Endothelial cell of umbilical vein (primary cell): ENCODE measurements around the gene SLC4A4. TPM values are rescaled to one million over a fixed set of nuclear protein-coding genes. Genes with fewer than 3 reads are reported as not detected.
"Not testable (repeated sequence)": the region's sequence is repeated elsewhere in the genome, so short reads cannot be mapped to it uniquely, and the experiment has no call there.

Source experiments
- BruUV-seq: library from RNA; stranded (reverse); fragments of 400-500 nt; replicated peaks from 2 replicates; lab custom pipeline; 2021; lab: Mats Ljungman, UMichigan
- CTCF ChIA-PET: fragments of 300-600, 350-600 bp; sonication (Branson Sonifier 250); formaldehyde crosslinking; loops from one replicate; lab custom pipeline; 2021; ENCODE audit warnings: antibody characterized with exemption, inconsistent platforms; lab: Charles Lee
- POLR2A ChIA-PET: fragments of 300-600, 350-600 bp; sonication (Branson Sonifier 250); formaldehyde crosslinking; loops from one replicate; lab custom pipeline; 2021; ENCODE audit warnings: antibody characterized with exemption, inconsistent platforms; lab: Charles Lee
- DNase-seq: peaks from one replicate; pipeline ENCODE4 v3.0.0-alpha.2; 2011; ENCODE audit warnings: low read depth, low spot score
- FAIRE-seq: peaks from 2 replicates; lab custom pipeline; 2011; peaks lifted over from hg19 to GRCh38; lab: Jason Lieb, UNC
- H2AFZ ChIP-seq: 2 replicates; pipeline ENCODE4 v1.6.0; 2012; ENCODE audit warnings: low read depth, low read length, control low read depth, inconsistent platforms
- H3K27ac ChIP-seq: 2 replicates; pipeline ENCODE4 v1.5.1; 2011; ENCODE audit warnings: low read depth, mild to moderate bottlenecking, control low read depth, low read length, moderate library complexity; ENCODE audit not compliant: insufficient read depth
- H3K27me3 ChIP-seq, 2 experiments: 2 replicates each; pipeline versions ENCODE4 v1.6.0 to v1.6.1; 2011; ENCODE audit warnings: low read length in 2 of 2, mixed read lengths in 1 of 2; ENCODE audit not compliant: control insufficient read depth in 2 of 2, insufficient read depth in 2 of 2
- H3K36me3 ChIP-seq, 2 experiments: 2 replicates in 1 of 2; 3 replicates in 1 of 2; pipeline ENCODE4 v1.5.1; 2011; ENCODE audit warnings: low read length in 2 of 2, mild to moderate bottlenecking in 1 of 2, moderate library complexity in 1 of 2; ENCODE audit not compliant: control insufficient read depth in 2 of 2, insufficient read depth in 2 of 2; ENCODE audit errors: extremely low read depth in 1 of 2
- H3K4me1 ChIP-seq: 3 replicates; pipeline ENCODE4 v1.5.1; 2011; ENCODE audit warnings: mild to moderate bottlenecking, low read length; ENCODE audit not compliant: control insufficient read depth, insufficient read depth; ENCODE audit errors: extremely low read depth
- H3K4me2 ChIP-seq: 2 replicates; pipeline ENCODE4 v1.6.1; 2011; ENCODE audit warnings: low read length, control low read depth, mixed read lengths; ENCODE audit not compliant: insufficient read depth
- H3K4me3 ChIP-seq, 3 experiments: fragments of 200-600 bp in 1 of 3; sonication (generic), shearing (Covaris generic) in 1 of 3; replicated peaks in 1 of 3; 2 replicates each; pipeline ENCODE4 v1.5.1; 2011 to 2016; ENCODE audit warnings: control low read depth in 3 of 3, low read length in 3 of 3, mild to moderate bottlenecking in 2 of 3, inconsistent platforms in 1 of 3, low read depth in 1 of 3, moderate library complexity in 1 of 3; ENCODE audit not compliant: insufficient read depth in 1 of 3
- H3K79me2 ChIP-seq: 2 replicates; pipeline ENCODE4 v1.6.0; 2012; ENCODE audit warnings: low read length, inconsistent platforms; ENCODE audit not compliant: control insufficient read depth, insufficient read depth
- H3K9ac ChIP-seq: replicated peaks from 2 replicates; pipeline ENCODE3; 2011; ENCODE audit warnings: low read length, control low read depth; ENCODE audit not compliant: insufficient read depth; ENCODE audit errors: extremely low read depth
- H3K9me1 ChIP-seq: replicated peaks from 3 replicates; pipeline ENCODE4 v1.6.0; 2011; ENCODE audit warnings: mild to moderate bottlenecking, low read length; ENCODE audit not compliant: control insufficient read depth, insufficient read depth; ENCODE audit errors: extremely low read depth
- H3K9me3 ChIP-seq: replicated peaks from 2 replicates; pipeline ENCODE4 v1.5.1; 2012; ENCODE audit warnings: low read length, inconsistent platforms; ENCODE audit not compliant: control insufficient read depth, insufficient read depth
- H4K20me1 ChIP-seq: replicated peaks from 2 replicates; pipeline ENCODE3; 2011; ENCODE audit warnings: mild to moderate bottlenecking, low read length; ENCODE audit not compliant: control insufficient read depth, insufficient read depth; ENCODE audit errors: extremely low read depth
- EZH2 ChIP-seq: IDR thresholded peaks from 2 replicates; pipeline ENCODE4 v1.6.1; 2012; ENCODE audit warnings: borderline replicate concordance, low read depth, mild to moderate bottlenecking, moderate library complexity, low read length, inconsistent platforms; ENCODE audit not compliant: severe bottlenecking
- GATA2 ChIP-seq: IDR thresholded peaks from 2 replicates; pipeline ENCODE4 v1.7.0; 2011; ENCODE audit warnings: low read depth, mild to moderate bottlenecking, moderate library complexity, mixed read lengths, low read length; ENCODE audit not compliant: insufficient read length, insufficient read depth
- JUN ChIP-seq: IDR thresholded peaks from 2 replicates; pipeline ENCODE4 v1.6.1; 2011; ENCODE audit warnings: borderline replicate concordance, low read depth; ENCODE audit not compliant: insufficient read length, insufficient read depth
- MYC ChIP-seq: IDR thresholded peaks from one replicate; pipeline ENCODE4 v1.6.1; 2011; ENCODE audit warnings: mild to moderate bottlenecking, low read depth, low read length
- POLR2A ChIP-seq: IDR thresholded peaks from 2 replicates; pipeline ENCODE4 v1.6.1; 2012; ENCODE audit warnings: low read depth, mild to moderate bottlenecking, control low read depth, low read length
- POLR2AphosphoS5 ChIP-seq: IDR thresholded peaks from 2 replicates; pipeline ENCODE4 v1.6.1; 2012; ENCODE audit warnings: low read depth, mild to moderate bottlenecking, control low read depth, low read length, moderate library complexity; ENCODE audit not compliant: insufficient read depth
- dilution Hi-C: fragments of 300-500 bp; cut with MboI; formaldehyde crosslinking; loops from one replicate; pipeline ENCODE4 v1.15.0; 2019; ENCODE audit warnings: low sequenced_read_pairs; ENCODE audit not compliant: extremely low pct_ligation_motif_present
- intact Hi-C: fragments of 100-400 bp; cut with micrococcal nuclease; formaldehyde crosslinking; loops from one replicate; pipeline ENCODE4 v1.10.0; 2022
- polyA plus RNA-seq, 4 experiments: library from polyadenylated mRNA; depleted of rRNA in 3 of 4; stranded (reverse) in 3 of 4; unstranded in 1 of 4; fragments of >200 nt; gene quantifications; 2 replicates each; pipeline versions ENCODE4 v1.2.1 to v1.2.3, GENCODE V29; 2011 to 2012; ENCODE audit warnings: missing spikeins in 1 of 4
- total RNA-seq: library from RNA; stranded (reverse); gene quantifications from 2 replicates; pipeline ENCODE4 v1.2.3, GENCODE V29; 2021
- TF ChIP-seq, protein P1 (sequence below): IDR thresholded peaks from 2 replicates; pipeline ENCODE4 v1.6.1; 2011; ENCODE audit not compliant: insufficient read depth, insufficient read length

The SLC4A4 gene
- total and polyA plus RNA-seq, 2 donors (not counting 3 experiments of a cell fraction or from before 2014, with no cell fraction given) = not detected

DNA sequence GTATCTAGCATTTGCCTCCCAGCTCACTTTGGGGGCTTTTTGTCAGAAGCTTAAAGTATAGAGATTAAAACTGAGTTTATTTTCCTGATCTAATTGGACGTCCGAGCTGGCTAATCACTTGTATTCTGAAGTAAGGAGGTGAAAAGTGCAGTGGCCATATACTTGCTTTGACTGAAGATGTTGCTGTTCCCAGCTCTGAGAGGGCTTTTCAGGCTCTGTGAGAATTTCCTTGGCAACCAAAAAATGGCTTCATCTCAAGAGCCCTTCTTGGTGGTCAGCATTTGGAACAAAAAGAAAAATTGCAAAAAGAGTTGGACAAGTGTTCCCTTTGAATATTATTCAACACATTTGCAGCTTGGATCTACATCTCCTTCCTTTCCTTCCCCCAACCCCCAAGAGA lies 67.0 kb downstream of the SLC4A4 start:
- no peaks in the 10 kb centered on the region for H3K79me2 ChIP-seq
- H3K4me2 ChIP-seq = no peak overlapping the region
- no peaks in the 10 kb centered on the region for H3K27me3 ChIP-seq
- no peaks in the 10 kb centered on the region for H4K20me1 ChIP-seq
- TF ChIP-seq GATA2 (no peak), MYC (no peak), POLR2AphosphoS5 (no peak), JUN (no peak), POLR2A (no peak), EZH2 (no peak)
- TF ChIP-seq, protein P1, sequence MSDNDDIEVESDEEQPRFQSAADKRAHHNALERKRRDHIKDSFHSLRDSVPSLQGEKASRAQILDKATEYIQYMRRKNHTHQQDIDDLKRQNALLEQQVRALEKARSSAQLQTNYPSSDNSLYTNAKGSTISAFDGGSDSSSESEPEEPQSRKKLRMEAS = no peak
- no peak overlapping the region for H2AFZ ChIP-seq
- no peak overlapping the region for H3K27ac ChIP-seq
- no peak overlapping the region for H3K9ac ChIP-seq
- H3K9me1 ChIP-seq = no peaks in the 10 kb centered on the region
- ChIA-PET POLR2A (no interaction called here), CTCF (no interaction called here)
- BruUV-seq = no TSS peak
- dilution Hi-C loops (no loop called here), intact Hi-C loops (no loop called here)
- DNase-seq (no peak), FAIRE-seq (no peak)
- H3K36me3 ChIP-seq = no peaks in the 10 kb centered on the region
- no peaks in the 10 kb centered on the region for H3K9me3 ChIP-seq
- no peak overlapping the region for H3K4me3 ChIP-seq
- no peaks in the 10 kb centered on the region for H3K4me1 ChIP-seq

DNA sequence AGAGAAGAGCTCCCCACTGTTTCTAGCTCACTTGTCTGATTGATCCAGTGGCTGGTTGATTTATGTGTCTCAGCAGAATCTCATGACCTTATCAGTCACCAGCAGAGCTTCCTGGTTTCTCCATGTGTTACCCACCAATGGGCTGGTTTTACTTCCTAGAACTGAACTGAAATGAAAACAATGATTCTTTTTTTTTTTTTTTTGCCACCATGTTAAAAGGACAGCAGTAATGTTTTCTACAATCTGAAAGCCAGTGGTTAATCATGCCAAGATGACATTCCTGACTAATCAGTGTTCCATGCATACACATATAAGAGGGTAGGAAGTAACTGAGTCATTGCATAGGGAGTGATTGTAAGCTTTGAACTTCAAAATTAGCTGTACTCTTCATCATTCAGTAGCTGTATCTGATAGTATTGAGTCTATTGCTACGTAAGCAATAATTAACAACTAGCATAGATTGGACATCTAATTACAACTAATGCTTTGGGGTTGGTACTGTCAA lies 67.7 kb downstream of the SLC4A4 start:
- no peaks in the 10 kb centered on the region for H3K9me3 ChIP-seq
- ChIA-PET POLR2A (no interaction called here), CTCF (no interaction called here)
- H3K27ac ChIP-seq = no peak overlapping the region
- no peak overlapping the region for H2AFZ ChIP-seq
- H3K27me3 ChIP-seq = no peaks in the 10 kb centered on the region
- no peak overlapping the region for H3K4me3 ChIP-seq
- H3K4me1 ChIP-seq = no peaks in the 10 kb centered on the region
- BruUV-seq = no TSS peak
- dilution Hi-C loops = no loop called here
- H3K36me3 ChIP-seq = no peaks in the 10 kb centered on the region
- no peak for FAIRE-seq
- no peak overlapping the region for H3K9ac ChIP-seq
- peak; percentile 12 for TF ChIP-seq JUN
- TF ChIP-seq EZH2 = no peak
- no peaks in the 10 kb centered on the region for H3K79me2 ChIP-seq
- no peaks in the 10 kb centered on the region for H3K9me1 ChIP-seq
- DNase-seq = peak; percentile 23
- no peak overlapping the region for H3K4me2 ChIP-seq
- no peaks in the 10 kb centered on the region for H4K20me1 ChIP-seq
- intact Hi-C loops = no loop called here

DNA sequence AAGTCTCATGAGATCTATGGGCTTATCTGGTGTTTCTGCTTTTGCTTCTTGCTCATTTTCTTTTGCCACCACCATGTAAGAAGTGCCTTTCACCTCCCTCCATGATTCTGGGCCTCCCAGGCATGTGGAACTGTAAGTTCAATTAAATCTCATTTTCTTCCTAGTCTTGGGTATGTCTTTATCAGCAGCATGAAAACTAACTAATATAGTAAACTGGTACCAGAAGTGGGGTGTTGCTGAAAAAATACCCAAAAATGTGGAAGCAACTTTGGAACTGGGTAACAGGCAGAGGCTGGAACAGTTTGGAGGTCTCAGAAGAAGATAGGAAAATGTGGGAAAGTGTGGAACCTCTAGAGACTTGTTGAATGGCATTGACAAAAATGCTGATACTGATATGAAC lies 70.1 kb downstream of the SLC4A4 start:
- H3K27me3 ChIP-seq, DNase-seq, H3K36me3 ChIP-seq, CTCF ChIA-PET, H2AFZ ChIP-seq, H3K27ac ChIP-seq, H3K9me1 ChIP-seq, POLR2A ChIA-PET, H3K4me2 ChIP-seq, H3K4me1 ChIP-seq, BruUV-seq, intact Hi-C loops, H3K9ac ChIP-seq, FAIRE-seq, H3K9me3 ChIP-seq, H3K79me2 ChIP-seq, dilution Hi-C loops, H4K20me1 ChIP-seq, H3K4me3 ChIP-seq: not testable (repeated sequence)
